SK-MEL-5 (cell line): ENCODE data around the gene FBLN1. TPM values are rescaled to one million over a fixed set of nuclear protein-coding genes. Genes with fewer than 3 reads are reported as not detected.
"Not testable (repeated sequence)": the region's sequence is repeated elsewhere in the genome, so short reads cannot be mapped to it uniquely, and the experiment has no call there.

Experiments
- DNase-seq: peaks from one replicate; pipeline ENCODE4 v3.0.0-alpha.2; 2016; ENCODE audit warnings: low read depth, low spot score
- in situ Hi-C: cut with HindIII; loops from 2 replicates; pipeline ENCODE4 v1.10.0; 2016; ENCODE audit warnings: low sequenced_read_pairs, high pct_unique_total_duplicates, low pct_unique_long_range_greater_than_20kb
- total RNA-seq: library from RNA; depleted of rRNA; stranded (reverse); fragments of >200 nt; shearing (Covaris generic); gene quantifications from 2 replicates; pipeline ENCODE4 v1.2.3, GENCODE V29; 2014

FBLN1 gene
- total RNA-seq, 1 experiment from 2014 or later = 10.1 TPM

GRCh38 chr22:45475063-45475747 lies 27.5 kb upstream of the FBLN1 start:
- no peak for DNase-seq
- in situ Hi-C loops = no loop called here

DNA sequence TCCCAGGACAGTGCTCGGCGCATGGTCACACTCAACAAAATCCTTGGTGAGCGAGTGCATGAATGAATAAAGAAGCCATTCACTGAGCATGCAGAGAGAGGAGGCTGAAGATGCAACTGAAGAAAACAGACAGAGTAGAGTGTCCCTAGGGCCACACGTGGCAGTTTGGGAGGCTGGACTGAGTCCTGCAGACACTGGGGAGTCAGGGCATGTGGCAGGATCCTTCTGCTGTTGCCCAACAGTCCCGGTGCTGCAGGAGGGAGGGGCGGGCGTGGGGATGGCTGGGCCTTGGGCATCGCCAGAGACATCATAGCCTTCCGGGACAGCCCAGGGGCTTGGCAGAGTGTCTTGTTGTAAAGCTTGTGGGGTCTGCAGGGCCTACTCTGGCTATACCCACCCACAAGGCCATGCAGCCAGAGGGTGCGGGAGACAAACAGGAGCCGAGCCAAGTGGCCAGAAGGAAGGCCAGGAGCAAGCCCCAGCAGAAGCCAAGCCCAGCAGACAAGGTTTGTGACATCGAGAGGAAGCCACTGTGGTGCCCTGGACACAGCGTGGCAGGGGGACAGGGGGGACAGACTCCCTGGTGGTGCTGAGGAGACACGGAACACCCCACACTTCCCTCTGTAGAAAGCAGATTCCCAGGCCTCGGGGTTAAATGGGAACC lies 26.7 kb upstream of the FBLN1 start:
- in situ Hi-C loops = no loop called here
- peak; percentile 67 for DNase-seq

GRCh38 chr22:45476814-45477213 lies 25.9 kb upstream of the FBLN1 start:
- in situ Hi-C loops = no loop called here
- no peak for DNase-seq

DNA sequence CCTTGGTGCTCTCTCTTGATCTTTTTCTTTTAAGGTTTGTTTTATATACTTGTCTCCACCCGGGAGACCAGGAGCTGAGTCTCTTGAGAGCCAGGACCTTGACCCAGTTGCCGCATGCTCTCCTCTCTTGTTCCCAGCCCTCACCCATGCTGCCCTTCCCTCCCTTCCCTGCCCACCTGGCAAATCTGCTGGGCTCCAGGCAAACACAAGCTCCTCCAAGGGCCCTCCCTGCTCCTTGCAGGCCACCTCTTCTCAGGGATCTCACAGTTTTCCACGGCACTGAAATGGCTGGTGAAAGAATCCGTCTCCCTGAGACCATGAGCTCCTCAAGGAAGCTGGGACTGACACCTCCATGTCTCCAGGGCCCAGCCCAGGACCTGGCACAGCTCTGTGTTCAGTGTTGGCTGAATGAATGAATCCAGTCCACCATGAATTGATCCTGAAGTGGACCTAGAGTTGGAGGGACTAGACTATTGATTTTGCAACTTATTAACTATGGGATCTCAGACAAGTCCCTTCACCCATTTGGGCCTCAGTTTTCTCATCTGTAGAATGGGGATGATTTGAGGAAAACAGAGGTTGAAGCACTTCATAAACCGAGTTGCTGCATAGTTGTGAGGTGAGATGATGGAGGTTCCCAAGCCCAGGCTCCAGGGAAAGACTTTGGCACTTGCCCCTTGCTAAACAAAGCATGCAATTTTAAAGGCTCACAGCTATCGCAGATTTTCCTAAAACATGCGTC lies 25.1 kb upstream of the FBLN1 start:
- in situ Hi-C loops = no loop called here
- DNase-seq = no peak

GRCh38 chr22:45478108-45478771 lies 24.4 kb upstream of the FBLN1 start:
- DNase-seq = no peak
- in situ Hi-C loops = no loop called here

GRCh38 chr22:45480717-45481116 lies 22.0 kb upstream of the FBLN1 start:
- no peak for DNase-seq
- in situ Hi-C loops = no loop called here

DNA sequence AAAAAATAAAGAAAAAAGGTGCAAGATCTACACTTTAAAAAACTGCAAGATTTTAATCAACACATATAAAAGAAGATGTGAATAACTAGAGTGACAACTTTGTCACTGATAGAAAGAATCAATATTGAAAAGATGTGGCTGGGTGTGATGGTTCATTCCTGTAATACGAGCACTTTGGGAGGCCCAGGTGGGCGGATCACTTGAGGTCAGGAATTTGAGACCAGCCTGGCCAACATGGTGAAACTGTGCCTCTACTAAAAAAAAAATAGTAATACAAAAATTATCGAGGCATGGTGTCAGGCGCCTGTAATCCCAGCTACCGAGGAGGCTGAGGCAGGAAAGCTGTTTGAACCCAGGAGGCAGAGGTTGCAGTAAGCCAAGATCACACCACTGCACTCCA lies 21.0 kb upstream of the FBLN1 start:
- DNase-seq = no peak
- in situ Hi-C loops = no loop called here

- DNase-seq = no peak
- in situ Hi-C loops = no loop called here
These were observed 20.5 kb upstream of the FBLN1 start for GRCh38 chr22:45482169-45482568.

DNA sequence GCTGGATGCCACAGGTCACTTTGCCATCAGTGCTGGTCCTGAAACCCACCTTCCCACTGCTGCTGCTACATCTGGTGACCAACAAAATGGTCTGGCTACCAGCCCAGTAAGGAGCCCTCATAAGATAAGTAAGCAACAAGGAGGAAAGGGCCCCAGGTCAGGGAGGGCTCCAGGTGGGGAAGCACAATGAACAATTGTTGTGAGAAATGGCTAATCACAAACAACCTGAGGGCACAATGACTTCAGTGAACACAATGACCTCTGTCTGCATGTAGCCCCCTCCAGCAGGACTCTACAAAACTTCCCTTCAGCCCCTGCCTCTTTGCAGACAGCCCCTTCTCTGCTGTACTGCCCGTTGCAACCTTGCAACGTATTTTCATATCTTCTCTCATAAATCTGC lies 19.4 kb upstream of the FBLN1 start:
- in situ Hi-C loops = no loop called here
- DNase-seq = no peak

DNA sequence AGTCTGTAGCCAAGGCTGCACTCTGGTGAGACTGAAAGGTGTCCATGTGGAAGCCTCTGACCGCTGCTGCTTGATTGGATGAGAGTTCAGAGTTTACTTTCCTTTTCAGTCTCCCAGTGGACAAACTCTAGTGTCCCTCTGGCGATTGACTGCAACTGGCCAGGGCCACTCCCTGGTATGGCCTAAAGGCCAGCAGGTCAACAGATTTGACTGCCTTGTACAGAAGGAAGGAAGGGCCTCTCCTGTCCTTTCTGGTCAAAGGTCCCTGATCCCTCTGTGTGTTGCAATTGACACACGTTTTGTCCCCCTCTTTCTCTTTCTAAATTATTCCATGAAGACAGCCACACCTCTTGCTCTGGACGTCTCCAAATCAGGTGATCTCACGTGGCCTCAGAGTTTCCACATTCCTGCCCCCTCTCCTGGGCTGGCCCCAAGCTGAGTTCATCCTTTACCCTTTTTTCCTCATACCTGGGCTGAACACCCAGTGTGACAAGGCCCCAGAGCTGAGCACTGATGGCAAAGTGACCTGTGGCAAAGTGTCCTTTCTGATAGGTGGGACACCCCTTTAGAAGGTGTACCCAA lies 18.7 kb upstream of the FBLN1 start:
- DNase-seq = no peak
- in situ Hi-C loops = no loop called here

DNA sequence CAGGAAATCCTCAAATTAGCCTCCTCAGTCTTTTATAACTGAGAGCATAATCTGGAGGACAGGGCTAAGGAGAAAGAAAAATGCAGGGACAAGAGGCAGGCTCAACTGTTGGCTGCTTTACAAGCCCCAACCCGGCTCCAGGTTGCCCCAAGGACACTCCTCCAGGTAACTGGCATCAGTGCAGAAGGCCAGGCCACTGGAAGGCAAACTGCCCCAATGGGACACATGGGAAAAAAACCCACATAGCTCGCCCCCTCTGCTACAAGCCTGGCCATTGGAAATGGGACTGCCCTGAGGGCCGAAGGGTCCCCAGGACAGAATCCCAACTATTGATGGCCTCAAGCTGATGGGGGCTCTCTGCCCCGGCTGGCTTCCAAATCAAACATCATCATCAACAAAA lies 17.9 kb upstream of the FBLN1 start:
- no peak for DNase-seq
- in situ Hi-C loops = no loop called here

DNA sequence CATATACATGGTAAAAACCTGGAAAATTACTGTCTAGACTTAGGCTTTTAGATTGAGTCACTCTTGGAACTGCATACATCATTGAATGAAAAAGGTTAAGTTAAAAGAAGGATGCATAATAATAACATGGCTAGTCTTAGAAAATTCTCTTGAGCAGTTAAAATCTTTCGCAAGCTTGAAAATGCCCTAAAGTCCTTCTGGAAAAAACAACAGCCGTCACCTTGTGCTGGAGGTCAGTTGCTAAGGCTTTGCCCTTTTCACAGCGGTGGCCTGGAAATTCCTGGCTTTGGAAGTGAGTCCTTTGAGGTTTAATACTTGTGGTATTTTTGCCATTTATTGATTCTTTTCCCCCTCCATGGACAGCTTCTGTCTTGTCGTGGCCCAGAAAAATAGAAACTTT lies 17.4 kb upstream of the FBLN1 start:
- no peak for DNase-seq
- in situ Hi-C loops = no loop called here

DNA sequence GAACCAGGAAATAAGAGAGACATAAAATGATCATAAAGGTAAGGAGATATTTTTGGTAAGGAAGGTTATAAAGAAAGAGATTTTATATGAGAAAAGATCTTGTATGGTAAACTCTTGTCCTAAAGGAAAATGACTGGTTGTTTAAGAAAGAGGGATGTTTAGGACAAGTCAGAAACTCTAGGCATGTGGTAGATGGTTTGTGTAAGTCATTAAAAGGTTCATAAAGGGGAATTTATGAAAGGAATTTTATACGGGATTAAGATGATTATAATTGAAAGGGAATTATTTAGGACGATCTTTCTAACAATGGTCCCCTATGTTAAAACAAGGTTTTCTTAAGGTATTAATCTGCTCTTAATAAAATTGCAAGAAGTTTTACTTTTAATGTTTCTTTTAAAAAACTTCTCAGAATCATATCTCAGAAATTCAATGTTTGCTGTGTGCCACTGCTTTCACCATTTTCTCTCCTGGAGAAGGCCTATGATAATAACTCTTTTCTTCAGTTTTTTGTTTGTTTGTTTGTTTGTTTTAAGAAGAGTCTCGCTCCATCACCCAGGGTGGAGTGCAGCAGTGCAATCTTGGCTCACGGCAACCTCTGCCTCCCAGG lies 13.8 kb upstream of the FBLN1 start:
- no peak for DNase-seq
- in situ Hi-C loops = no loop called here

DNA sequence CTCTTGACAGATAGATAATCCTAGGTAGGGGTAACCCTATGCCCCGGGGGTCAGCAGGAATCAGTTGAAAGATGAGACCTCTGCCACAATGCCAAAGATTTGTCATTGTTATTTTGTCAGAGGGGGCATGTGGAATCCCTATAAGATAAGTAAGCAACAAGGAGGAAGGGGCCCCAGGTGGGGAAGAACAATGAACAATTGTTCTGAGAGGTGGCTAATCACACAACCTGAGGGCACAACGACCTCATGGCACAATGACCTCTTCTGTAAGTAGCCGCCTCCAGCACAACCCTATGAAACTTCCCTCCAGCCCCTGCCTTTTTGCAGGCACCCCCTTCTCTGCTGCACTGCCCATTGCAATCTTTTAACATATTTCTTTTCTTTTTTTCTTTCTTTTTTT lies 11.8 kb upstream of the FBLN1 start:
- in situ Hi-C loops = no loop called here
- DNase-seq = no peak

- in situ Hi-C loops = no loop called here
- DNase-seq = no peak
These were observed 10.8 kb upstream of the FBLN1 start for GRCh38 chr22:45491841-45492240.

- in situ Hi-C loops = no loop called here
- no peak for DNase-seq
These were observed 9.4 kb upstream of the FBLN1 start for GRCh38 chr22:45493286-45493771.

DNA sequence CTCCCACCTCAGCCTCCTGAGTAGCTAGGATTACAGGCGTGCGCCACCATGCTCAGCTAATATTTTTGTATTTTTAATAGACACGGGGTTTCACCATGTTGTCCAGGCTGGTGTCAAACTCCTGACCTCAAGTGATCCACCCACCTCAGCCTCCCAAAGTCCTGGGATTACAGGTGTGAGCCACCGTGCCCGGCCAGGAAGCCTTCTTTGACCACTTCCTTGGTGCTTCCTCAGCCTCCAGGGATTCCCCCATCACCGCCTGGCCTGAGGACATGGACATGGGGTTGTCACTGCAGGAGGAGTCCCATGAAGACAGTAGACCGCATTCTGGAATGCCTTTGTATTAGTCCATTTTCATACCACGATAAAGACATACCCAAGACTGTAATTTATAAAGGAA lies 8.4 kb upstream of the FBLN1 start:
- in situ Hi-C loops = not testable (repeated sequence)

More for the DNA sequence above, 8.4 kb upstream of the FBLN1 start:
- DNase-seq = not testable (repeated sequence)
